HCT116 (cell line): Measurements from ENCODE around the gene MFSD6. TPM values are rescaled to one million over a fixed set of nuclear protein-coding genes. Genes with fewer than 3 reads are reported as not detected.

Experiments used
- ATAC-seq: fragments of 200-7000 bp; cut with Tn5 transposase; 2 replicates; pipeline ENCODE4 v1.9.1; 2020; ENCODE audit warnings: mild to moderate bottlenecking, moderate library complexity
- BruUV-seq: library from RNA; stranded (reverse); fragments of 400-500 nt; replicated peaks from 2 replicates; lab custom pipeline; 2021; lab: Mats Ljungman, UMichigan
- CTCF ChIA-PET: fragments of 300-600 bp; sonication (Branson Sonifier 250); formaldehyde crosslinking; loops from one replicate; lab custom pipeline; 2021; ENCODE audit warnings: antibody characterized with exemption; lab: Charles Lee
- POLR2A ChIA-PET: fragments of 300-600, 350-600 bp; sonication (Branson Sonifier 250); formaldehyde crosslinking; loops from one replicate; lab custom pipeline; 2021; ENCODE audit warnings: antibody characterized with exemption; lab: Charles Lee
- RAD21 ChIA-PET, 2 experiments: fragments of 300-600 bp; sonication (Branson Sonifier 250); formaldehyde crosslinking; loops; one replicate each; lab custom pipeline; 2023; ENCODE audit warnings: low total read pairs in 2 of 2; ENCODE audit not compliant: uncharacterized antibody in 2 of 2, unreplicated experiment in 2 of 2, low non-redundant PET in 1 of 2; lab: Charles Lee
- DNase-seq: peaks from one replicate; pipeline ENCODE4 v3.0.0-alpha.2; 2010; ENCODE audit warnings: low read depth, low spot score
- H2AFZ ChIP-seq: fragments of 200-600 bp; shearing (Covaris generic), sonication (generic); 2 replicates; pipeline ENCODE4 v1.6.1; 2017; ENCODE audit warnings: low read depth, mixed run types, mixed read lengths, antibody characterized with exemption, low read length; ENCODE audit not compliant: poor library complexity, severe bottlenecking
- H3K27ac ChIP-seq: 2 replicates; pipeline ENCODE4 v1.5.1; 2012; ENCODE audit warnings: low read depth, low read length
- H3K27me3 ChIP-seq: fragments of 200-600 bp; sonication (generic); 2 replicates; pipeline ENCODE4 v1.6.1; 2016; ENCODE audit warnings: mixed run types, low read length, mixed read lengths; ENCODE audit not compliant: insufficient read depth
- H3K36me3 ChIP-seq, 2 experiments: fragments of 200-500 bp in 1 of 2; fragments of 200-600 bp in 1 of 2; sonication (Bioruptor generic) in 1 of 2; sonication (generic) in 1 of 2; 2 replicates each; pipeline versions ENCODE4 v1.5.1 to v1.6.1; 2014 to 2016; ENCODE audit warnings: low read length in 2 of 2, inconsistent platforms in 1 of 2, mixed read lengths in 1 of 2, mixed run types in 1 of 2; ENCODE audit not compliant: insufficient read depth in 2 of 2, control insufficient read depth in 1 of 2
- H3K4me1 ChIP-seq, 2 experiments: fragments of 200-600 bp in 1 of 2; sonication (generic) in 1 of 2; 2 replicates each; pipeline versions ENCODE4 v1.5.1 to v1.6.1; 2012 to 2017; ENCODE audit warnings: low read length in 2 of 2, inconsistent platforms in 1 of 2, mild to moderate bottlenecking in 1 of 2, mixed read lengths in 1 of 2, mixed run types in 1 of 2, moderate library complexity in 1 of 2; ENCODE audit not compliant: insufficient read depth in 2 of 2, control insufficient read depth in 1 of 2
- H3K4me2 ChIP-seq: fragments of 200-600 bp; sonication (generic); 2 replicates; pipeline ENCODE4 v1.6.1; 2017; ENCODE audit warnings: mixed run types, low read length, mixed read lengths
- H3K4me3 ChIP-seq, 2 experiments: fragments of 200-600 bp in 1 of 2; sonication (generic) in 1 of 2; replicated peaks in 1 of 2; 2 replicates each; pipeline ENCODE4 v1.5.1; 2011 to 2016; ENCODE audit warnings: low read length in 2 of 2, control low read depth in 1 of 2, low read depth in 1 of 2, mild to moderate bottlenecking in 1 of 2, mixed read lengths in 1 of 2, mixed run types in 1 of 2
- H3K79me2 ChIP-seq: fragments of 200-600 bp; sonication (generic); 2 replicates; pipeline ENCODE4 v1.6.1; 2017; ENCODE audit warnings: mild to moderate bottlenecking, mixed run types, low read length, moderate library complexity, mixed read lengths; ENCODE audit not compliant: insufficient read depth
- H3K9ac ChIP-seq: fragments of 200-600 bp; sonication (generic); 2 replicates; pipeline ENCODE4 v1.6.1; 2016; ENCODE audit warnings: low read length, mixed read lengths
- H3K9me2 ChIP-seq: fragments of 200-600 bp; sonication (generic), shearing (Covaris generic); 2 replicates; pipeline ENCODE4 v1.6.1; 2017; ENCODE audit warnings: mixed run types, mild to moderate bottlenecking, moderate library complexity; ENCODE audit not compliant: insufficient read depth
- H3K9me3 ChIP-seq, 2 experiments: fragments of 200-500 bp in 1 of 2; fragments of 200-600 bp in 1 of 2; sonication (Bioruptor generic) in 1 of 2; sonication (generic) in 1 of 2; 2 replicates each; pipeline ENCODE4 v1.6.1; 2014 to 2017; ENCODE audit warnings: low read length in 2 of 2, mixed read lengths in 2 of 2, inconsistent platforms in 1 of 2, low read depth in 1 of 2, mild to moderate bottlenecking in 1 of 2, mixed run types in 1 of 2, moderate library complexity in 1 of 2; ENCODE audit not compliant: control insufficient read depth in 1 of 2, insufficient read depth in 1 of 2
- H4K20me1 ChIP-seq: fragments of 200-600 bp; sonication (generic), shearing (Covaris generic); 2 replicates; pipeline ENCODE4 v1.6.1; 2017; ENCODE audit warnings: mixed run types, mild to moderate bottlenecking, moderate library complexity; ENCODE audit not compliant: insufficient read depth
- ATF3 ChIP-seq: IDR thresholded peaks from 2 replicates; pipeline ENCODE4 v1.6.1; 2012
- CEBPB ChIP-seq: IDR thresholded peaks from 2 replicates; pipeline ENCODE4 v1.6.1; 2012; ENCODE audit warnings: low read depth
- CTCF ChIP-seq, 3 experiments: fragments of 200-600 bp in 1 of 3; sonication (generic) in 1 of 3; IDR thresholded peaks in 2 of 3; conservative IDR thresholded peaks in 1 of 3; 2 replicates each; pipeline ENCODE4 v1.5.1; 2012 to 2017; ENCODE audit warnings: low read depth in 2 of 3, low read length in 2 of 3, antibody characterized with exemption in 1 of 3, borderline replicate concordance in 1 of 3, control low read depth in 1 of 3, mild to moderate bottlenecking in 1 of 3, mixed read lengths in 1 of 3, mixed run types in 1 of 3, moderate library complexity in 1 of 3; ENCODE audit not compliant: insufficient read depth in 1 of 3
- ELF1 ChIP-seq: IDR thresholded peaks from 2 replicates; pipeline ENCODE4 v1.6.1; 2012; ENCODE audit warnings: low read depth, borderline replicate concordance
- EZH2 ChIP-seq: fragments of 200-600 bp; sonication (generic); IDR thresholded peaks from 2 replicates; pipeline ENCODE4 v1.6.1; 2017; ENCODE audit warnings: antibody characterized with exemption, mixed run types
- EZH2phosphoT487 ChIP-seq: fragments of 200-600 bp; IDR thresholded peaks from 2 replicates; pipeline ENCODE4 v1.6.1; 2018; ENCODE audit warnings: antibody characterized with exemption, borderline replicate concordance
- JUND ChIP-seq: IDR thresholded peaks from 2 replicates; pipeline ENCODE4 v1.6.1; 2012
- POLR2A ChIP-seq: IDR thresholded peaks from 2 replicates; pipeline ENCODE4 v1.7.0; 2011; ENCODE audit warnings: borderline replicate concordance; ENCODE audit not compliant: insufficient read depth, insufficient read length; ENCODE audit errors: extremely low read depth
- POLR2AphosphoS5 ChIP-seq: IDR thresholded peaks from 2 replicates; pipeline ENCODE4 v1.6.1; 2011; ENCODE audit warnings: mild to moderate bottlenecking, low read depth, low read length, moderate library complexity
- RAD21 ChIP-seq: IDR thresholded peaks from 2 replicates; pipeline ENCODE4 v1.6.1; 2012; ENCODE audit warnings: low read depth, mild to moderate bottlenecking
- REST ChIP-seq: IDR thresholded peaks from 2 replicates; pipeline ENCODE4 v1.6.1; 2012; ENCODE audit warnings: low read depth
- SIN3A ChIP-seq: IDR thresholded peaks from 2 replicates; pipeline ENCODE4 v1.6.1; 2012; ENCODE audit warnings: low read depth
- SRF ChIP-seq: IDR thresholded peaks from 2 replicates; pipeline ENCODE4 v1.6.1; 2012; ENCODE audit warnings: low read depth
- TCF7L2 ChIP-seq: IDR thresholded peaks from 2 replicates; pipeline ENCODE4 v1.7.0; 2011; ENCODE audit warnings: borderline replicate concordance, inconsistent platforms; ENCODE audit not compliant: insufficient read depth, insufficient read length; ENCODE audit errors: extremely low read depth
- YY1 ChIP-seq: IDR thresholded peaks from 2 replicates; pipeline ENCODE4 v1.6.1; 2011; ENCODE audit warnings: low read length, low read depth, moderate library complexity, mild to moderate bottlenecking; ENCODE audit not compliant: insufficient replicate concordance; ENCODE audit errors: extremely low read depth
- ZBTB33 ChIP-seq: IDR thresholded peaks from 2 replicates; pipeline ENCODE4 v1.6.1; 2011; ENCODE audit warnings: mild to moderate bottlenecking, low read length, moderate library complexity; ENCODE audit not compliant: insufficient replicate concordance; ENCODE audit errors: extremely low read depth
- ZFX ChIP-seq: fragments of 450-650 bp; IDR thresholded peaks from 2 replicates; pipeline ENCODE4 v1.6.1; 2017
- ZNF274 ChIP-seq: fragments of 200-500 bp; sonication (Bioruptor generic); IDR thresholded peaks from 2 replicates; pipeline ENCODE4 v1.6.1; 2014; ENCODE audit warnings: mild to moderate bottlenecking, low read depth, low read length, inconsistent platforms
- intact Hi-C: fragments of 100-400 bp; cut with micrococcal nuclease; formaldehyde crosslinking; loops from 2 replicates; pipeline ENCODE4 v1.10.0; 2022
- total RNA-seq: library from RNA; stranded (reverse); gene quantifications from one replicate; pipeline ENCODE4 v1.2.1, GENCODE V29; 2021; ENCODE audit not compliant: unreplicated experiment

MFSD6 gene
- total RNA-seq, 1 experiment from 2014 or later: 18.6 TPM

- intact Hi-C loops: loop anchor here (10.0 kb wide), 1 partner anchor 315 kb away; no protein-coding TSS in a partner anchor
- ATAC-seq: no peak
- CTCF ChIA-PET: no interaction called here
These were observed 38.5 kb upstream of the MFSD6 start for GRCh38 chr2:190369635-190370034.

More at GRCh38 chr2:190369635-190370034, 38.5 kb upstream of the MFSD6 start:
- Histone ChIP-seq H3K9ac (no peak overlapping the region), H3K36me3 (no peaks in the 10 kb centered on the region), H4K20me1 (no peaks in the 10 kb centered on the region), H3K9me3 (no peaks in the 10 kb centered on the region), H3K4me3 (no peak overlapping the region), H3K4me2 (no peak overlapping the region), H3K4me1 (no peaks in the 10 kb centered on the region), H3K27me3 (no peaks in the 10 kb centered on the region), H3K79me2 (no peaks in the 10 kb centered on the region), H3K9me2 (no peaks in the 10 kb centered on the region), H2AFZ (no peak overlapping the region), H3K27ac (no peak overlapping the region)
- DNase-seq: no peak
- POLR2A ChIA-PET: no interaction called here
- BruUV-seq: no TSS peak
- RAD21 ChIA-PET: no interaction called here
- TF ChIP-seq ZNF274: no peak
- TF ChIP-seq YY1: no peak
- no peak for TF ChIP-seq RAD21
- TF ChIP-seq POLR2A: no peak
- no peak for TF ChIP-seq CTCF (IDR thresholded peaks at IDR 0.05 in 2 of 3, conservative IDR thresholded peaks at IDR 0.05 in 1 of 3; ENCODE audit: borderline replicate concordance in 1 of 3, insufficient read depth in 1 of 3, low read depth in 2 of 3, low read length in 2 of 3)
- TF ChIP-seq CEBPB: no peak
- no peak for TF ChIP-seq ZBTB33
- no peak for TF ChIP-seq EZH2phosphoT487
- no peak for TF ChIP-seq JUND
- no peak for TF ChIP-seq EZH2
- TF ChIP-seq SRF: no peak
- no peak for TF ChIP-seq POLR2AphosphoS5
- no peak for TF ChIP-seq ELF1
- no peak for TF ChIP-seq ZFX
- no peak for TF ChIP-seq TCF7L2
- TF ChIP-seq REST: no peak
- TF ChIP-seq ATF3: no peak
- TF ChIP-seq SIN3A: no peak
